HepG2 (cell line): ENCODE data around the gene ZBTB17.

ENCODE experiments used
- ISL2 ChIP-seq: sonication (generic); formaldehyde crosslinking; IDR thresholded peaks from 2 replicates; pipeline ENCODE4 v1.5.0; 2020; ENCODE audit warnings: missing genetic modification reagents
- JUND ChIP-seq: sonication (generic); formaldehyde crosslinking; IDR thresholded peaks from 2 replicates; pipeline ENCODE4 v1.8.0; 2022; ENCODE audit warnings: mild to moderate bottlenecking, missing genetic modification reagents
- NR3C1 ChIP-seq: sonication (generic); formaldehyde crosslinking; IDR thresholded peaks from 2 replicates; pipeline ENCODE4 v1.4.0; 2020; ENCODE audit warnings: missing genetic modification reagents
- POLR2A ChIP-seq, 2 experiments: IDR thresholded peaks; 2 replicates each; pipeline ENCODE4 v1.6.1; 2011; ENCODE audit warnings: low read depth in 2 of 2, low read length in 2 of 2, mild to moderate bottlenecking in 1 of 2, moderate library complexity in 1 of 2; ENCODE audit not compliant: insufficient read depth in 1 of 2
- POLR2AphosphoS5 ChIP-seq: IDR thresholded peaks from 2 replicates; pipeline ENCODE4 v1.6.1; 2012; ENCODE audit warnings: low read depth, low read length
- SMC3 ChIP-seq: IDR thresholded peaks from 2 replicates; pipeline ENCODE4 v1.6.1; 2011; ENCODE audit warnings: low read length, improper control_type of control experiment
- ZFP36 ChIP-seq: fragments of 150-350 bp; IDR thresholded peaks from 2 replicates; pipeline ENCODE4 v1.6.1; 2018; ENCODE audit warnings: borderline replicate concordance, low read length, low read depth; ENCODE audit not compliant: partially characterized antibody
- ZNF382 ChIP-seq: sonication (generic); formaldehyde crosslinking; IDR thresholded peaks from 2 replicates; pipeline ENCODE4 v1.5.0; 2020; ENCODE audit warnings: missing genetic modification reagents, mild to moderate bottlenecking, borderline replicate concordance
- ZNF670 ChIP-seq: sonication (generic); formaldehyde crosslinking; IDR thresholded peaks from 2 replicates; pipeline ENCODE4 v1.8.0; 2022; ENCODE audit warnings: mild to moderate bottlenecking, missing genetic modification reagents, borderline replicate concordance

- TF ChIP-seq POLR2A (IDR thresholded peaks at IDR 0.05; ENCODE audit: insufficient read depth in 1 of 2, low read depth in 2 of 2, low read length in 2 of 2) (no peak), ZFP36 (no peak), NR3C1 (no peak), ZNF670 (no peak), ISL2 (no peak), ZNF382 (CRISPR knock-in tag) (no peak), SMC3 (no peak), POLR2AphosphoS5 (no peak), JUND (no peak)
Observed at GRCh38 chr1:16022393-16022792, 46.5 kb upstream of the ZBTB17 start.
